MM.1S (cell line): ENCODE results near the gene DHFR2.

ENCODE experiments used
- DNase-seq: peaks from one replicate; pipeline ENCODE4 v3.0.0-alpha.2; 2015
- H2AFZ ChIP-seq: fragments of 300-600 bp; sonication (generic); 2 replicates; pipeline ENCODE4 v1.6.0; 2016; ENCODE audit warnings: antibody characterized with exemption, low read length
- H3F3A ChIP-seq: fragments of 300-600 bp; sonication (generic); 2 replicates; pipeline ENCODE4 v1.6.1; 2016; ENCODE audit warnings: mild to moderate bottlenecking, antibody characterized with exemption, low read length, moderate library complexity, mixed read lengths; ENCODE audit not compliant: insufficient read depth
- H3K27ac ChIP-seq: fragments of 300-600 bp; sonication (generic); 2 replicates; pipeline ENCODE4 v1.5.1; 2016; ENCODE audit warnings: mild to moderate bottlenecking, low read length
- H3K27me3 ChIP-seq: fragments of 300-600 bp; sonication (generic); replicated peaks from 2 replicates; pipeline ENCODE4 v1.6.0; 2016; ENCODE audit warnings: low read length; ENCODE audit not compliant: insufficient read depth
- H3K36me3 ChIP-seq: fragments of 300-600 bp; sonication (generic); replicated peaks from 2 replicates; pipeline ENCODE4 v1.6.1; 2016; ENCODE audit warnings: mild to moderate bottlenecking, low read length, mixed read lengths; ENCODE audit not compliant: insufficient read depth
- H3K4me1 ChIP-seq: fragments of 300-600 bp; sonication (generic); 2 replicates; pipeline ENCODE4 v1.6.1; 2016; ENCODE audit warnings: low read length, mixed read lengths
- H3K4me2 ChIP-seq: fragments of 300-600 bp; sonication (generic); 2 replicates; pipeline ENCODE4 v1.6.0; 2016; ENCODE audit warnings: low read depth, low read length
- H3K4me3 ChIP-seq: fragments of 300-600 bp; sonication (generic); 2 replicates; pipeline ENCODE4 v1.5.1; 2016; ENCODE audit warnings: low read length, mixed read lengths
- H3K79me2 ChIP-seq: fragments of 300-600 bp; sonication (generic); 2 replicates; pipeline ENCODE4 v1.6.1; 2016; ENCODE audit warnings: mixed run types, low read length, mixed read lengths
- H3K9ac ChIP-seq: fragments of 300-600 bp; sonication (generic); 2 replicates; pipeline ENCODE4 v1.6.1; 2016; ENCODE audit warnings: low read length, mixed read lengths
- H3K9me2 ChIP-seq: fragments of 300-600 bp; sonication (generic); replicated peaks from 2 replicates; pipeline ENCODE4 v1.6.1; 2016; ENCODE audit warnings: mild to moderate bottlenecking, low read length, mixed read lengths; ENCODE audit not compliant: insufficient read depth
- H3K9me3 ChIP-seq: fragments of 300-600 bp; sonication (generic); replicated peaks from 2 replicates; pipeline ENCODE4 v1.6.1; 2016; ENCODE audit warnings: mild to moderate bottlenecking, low read length, mixed read lengths; ENCODE audit not compliant: insufficient read depth
- H4K20me1 ChIP-seq: fragments of 300-600 bp; sonication (generic); 2 replicates; pipeline ENCODE4 v1.6.1; 2016; ENCODE audit warnings: mild to moderate bottlenecking, low read length, moderate library complexity, mixed read lengths; ENCODE audit not compliant: insufficient read depth
- EZH2 ChIP-seq: fragments of 300-600 bp; sonication (generic); optimal IDR thresholded peaks from 2 replicates; pipeline ENCODE3; 2017; ENCODE audit warnings: low read depth, mild to moderate bottlenecking, antibody characterized with exemption, low read length, mixed read lengths
- EZH2phosphoT487 ChIP-seq: fragments of 300-600 bp; sonication (generic); IDR thresholded peaks from 2 replicates; pipeline ENCODE4 v1.6.1; 2018; ENCODE audit warnings: antibody characterized with exemption, low read length
- TF ChIP-seq, protein P1 (sequence below): fragments of 300-600 bp; sonication (generic); IDR thresholded peaks from 2 replicates; pipeline ENCODE4 v1.5.1; 2016; ENCODE audit warnings: antibody characterized with exemption, low read length, mixed read lengths

Gene DHFR2

DNA sequence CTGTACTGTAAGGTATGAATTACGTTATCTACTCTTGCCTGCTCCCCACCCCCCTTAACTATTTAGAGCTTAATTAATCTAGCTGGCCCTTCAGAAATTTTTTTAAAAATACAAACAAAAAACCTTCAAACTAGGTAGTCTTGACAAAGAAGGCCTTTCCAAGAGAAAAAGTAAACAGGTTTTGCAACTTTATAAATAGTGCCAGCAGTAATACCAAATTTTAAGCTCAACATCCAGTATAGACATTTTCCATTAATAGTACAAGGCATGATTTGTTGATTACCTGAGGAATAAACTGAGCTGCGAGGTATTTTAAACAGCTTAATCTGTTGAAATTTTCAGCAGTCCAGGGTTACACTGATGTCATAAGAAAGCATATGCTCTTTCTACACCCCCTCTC, 54.5 kb downstream of the DHFR2 start:
- Histone ChIP-seq H3K79me2 (no peaks in the 10 kb centered on the region), H3K27me3 (no peaks in the 10 kb centered on the region), H3K4me3 (no peak overlapping the region), H3K4me1 (no peaks in the 10 kb centered on the region), H3K9ac (no peak overlapping the region), H3K9me3 (no peaks in the 10 kb centered on the region), H4K20me1 (no peaks in the 10 kb centered on the region), H3F3A (no peaks in the 10 kb centered on the region), H3K36me3 (no peaks in the 10 kb centered on the region), H3K27ac (no peak overlapping the region), H3K4me2 (no peak overlapping the region), H2AFZ (no peak overlapping the region), H3K9me2 (no peaks in the 10 kb centered on the region)
- TF ChIP-seq EZH2 (no peak), EZH2phosphoT487 (no peak)
- TF ChIP-seq, protein P1, sequence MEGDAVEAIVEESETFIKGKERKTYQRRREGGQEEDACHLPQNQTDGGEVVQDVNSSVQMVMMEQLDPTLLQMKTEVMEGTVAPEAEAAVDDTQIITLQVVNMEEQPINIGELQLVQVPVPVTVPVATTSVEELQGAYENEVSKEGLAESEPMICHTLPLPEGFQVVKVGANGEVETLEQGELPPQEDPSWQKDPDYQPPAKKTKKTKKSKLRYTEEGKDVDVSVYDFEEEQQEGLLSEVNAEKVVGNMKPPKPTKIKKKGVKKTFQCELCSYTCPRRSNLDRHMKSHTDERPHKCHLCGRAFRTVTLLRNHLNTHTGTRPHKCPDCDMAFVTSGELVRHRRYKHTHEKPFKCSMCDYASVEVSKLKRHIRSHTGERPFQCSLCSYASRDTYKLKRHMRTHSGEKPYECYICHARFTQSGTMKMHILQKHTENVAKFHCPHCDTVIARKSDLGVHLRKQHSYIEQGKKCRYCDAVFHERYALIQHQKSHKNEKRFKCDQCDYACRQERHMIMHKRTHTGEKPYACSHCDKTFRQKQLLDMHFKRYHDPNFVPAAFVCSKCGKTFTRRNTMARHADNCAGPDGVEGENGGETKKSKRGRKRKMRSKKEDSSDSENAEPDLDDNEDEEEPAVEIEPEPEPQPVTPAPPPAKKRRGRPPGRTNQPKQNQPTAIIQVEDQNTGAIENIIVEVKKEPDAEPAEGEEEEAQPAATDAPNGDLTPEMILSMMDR: no peak
- no peak for DNase-seq
